SU-DHL-6 (cell line): ENCODE data around the gene SNX3.

Source experiments
- H2AFZ ChIP-seq: fragments of 200-600 bp; sonication (generic); 2 replicates; pipeline ENCODE4 v1.6.1; 2014; ENCODE audit warnings: low read depth, mild to moderate bottlenecking, moderate library complexity, mixed read lengths, antibody characterized with exemption, low read length; ENCODE audit not compliant: severe bottlenecking
- H3F3A ChIP-seq: fragments of 200-600 bp; shearing (Covaris generic); 2 replicates; pipeline ENCODE4 v1.6.0; 2016; ENCODE audit warnings: antibody characterized with exemption, mild to moderate bottlenecking; ENCODE audit not compliant: insufficient read depth
- H3K27ac ChIP-seq: fragments of 200-600 bp; sonication (generic); 2 replicates; pipeline ENCODE4 v1.5.1; 2016; ENCODE audit warnings: low read depth, mild to moderate bottlenecking, low read length, moderate library complexity, mixed read lengths
- H3K27me3 ChIP-seq: fragments of 200-600 bp; sonication (generic), shearing (Covaris generic); 2 replicates; pipeline ENCODE4 v1.6.0; 2014; ENCODE audit warnings: mild to moderate bottlenecking, low read length
- H3K36me3 ChIP-seq: fragments of 200-600 bp; sonication (generic); 2 replicates; pipeline ENCODE4 v1.6.1; 2014; ENCODE audit warnings: mild to moderate bottlenecking, low read length, mixed read lengths
- H3K4me2 ChIP-seq: fragments of 300-600, 200-600 bp; shearing (Covaris generic), sonication (generic); 2 replicates; pipeline ENCODE4 v1.6.0; 2014; ENCODE audit warnings: low read length, low read depth, mild to moderate bottlenecking; ENCODE audit not compliant: poor library complexity, severe bottlenecking
- H3K4me3 ChIP-seq: fragments of 200-600 bp; sonication (generic); 2 replicates; pipeline ENCODE4 v1.5.1; 2014; ENCODE audit warnings: antibody characterized with exemption, low read length, mild to moderate bottlenecking, mixed read lengths; ENCODE audit not compliant: insufficient read depth, poor library complexity, severe bottlenecking
- H3K79me2 ChIP-seq: fragments of 200-600 bp; sonication (generic); 2 replicates; pipeline ENCODE4 v1.6.1; 2014; ENCODE audit warnings: mild to moderate bottlenecking, low read length, moderate library complexity; ENCODE audit not compliant: insufficient read depth
- H3K9ac ChIP-seq: fragments of 200-600 bp; sonication (generic); 2 replicates; pipeline ENCODE4 v1.7.0; 2014; ENCODE audit warnings: mild to moderate bottlenecking, low read length
- H3K9me2 ChIP-seq: fragments of 200-600 bp; sonication (generic); replicated peaks from 2 replicates; pipeline ENCODE4 v1.6.1; 2014; ENCODE audit warnings: low read length; ENCODE audit not compliant: insufficient read depth
- H3K9me3 ChIP-seq: fragments of 200-600 bp; sonication (generic); 2 replicates; pipeline ENCODE4 v1.6.1; 2014; ENCODE audit warnings: low read length, mixed read lengths; ENCODE audit not compliant: insufficient read depth
- H4K20me1 ChIP-seq: fragments of 200-600 bp; sonication (generic); 2 replicates; pipeline ENCODE4 v1.6.1; 2014; ENCODE audit warnings: low read depth, mild to moderate bottlenecking, antibody characterized with exemption, low read length, moderate library complexity, mixed read lengths
- EZH2phosphoT487 ChIP-seq: fragments of 200-600 bp; sonication (generic), shearing (Covaris generic); conservative IDR thresholded peaks from 2 replicates; pipeline ENCODE4 v1.6.1; 2018; ENCODE audit warnings: mild to moderate bottlenecking, antibody characterized with exemption, low read length, moderate library complexity, mixed read lengths
- TF ChIP-seq, protein P1 (sequence below): fragments of 200-600 bp; sonication (generic); IDR thresholded peaks from one replicate; pipeline ENCODE4 v1.5.1; 2017; ENCODE audit warnings: antibody characterized with exemption, mild to moderate bottlenecking, low read length, moderate library complexity; ENCODE audit not compliant: insufficient read depth, poor library complexity, severe bottlenecking

SNX3 gene

GRCh38 chr6:108209738-108210137 lies 51.1 kb downstream of the SNX3 start:
- peaks cover 3% of the 10 kb centered on the region; the same call in 1 of the 2 replicates for H3F3A ChIP-seq
- no peaks in the 10 kb centered on the region for H3K9me2 ChIP-seq
- H3K79me2 ChIP-seq = peaks cover 7% of the 10 kb centered on the region; the same call in 1 of the 2 replicates
- H2AFZ ChIP-seq = no peak overlapping the region
- peaks cover 8% of the 10 kb centered on the region; the same call in 1 of the 2 replicates for H3K36me3 ChIP-seq
- no peaks in the 10 kb centered on the region for H3K9me3 ChIP-seq
- no peak overlapping the region for H3K27ac ChIP-seq
- TF ChIP-seq, protein P1, sequence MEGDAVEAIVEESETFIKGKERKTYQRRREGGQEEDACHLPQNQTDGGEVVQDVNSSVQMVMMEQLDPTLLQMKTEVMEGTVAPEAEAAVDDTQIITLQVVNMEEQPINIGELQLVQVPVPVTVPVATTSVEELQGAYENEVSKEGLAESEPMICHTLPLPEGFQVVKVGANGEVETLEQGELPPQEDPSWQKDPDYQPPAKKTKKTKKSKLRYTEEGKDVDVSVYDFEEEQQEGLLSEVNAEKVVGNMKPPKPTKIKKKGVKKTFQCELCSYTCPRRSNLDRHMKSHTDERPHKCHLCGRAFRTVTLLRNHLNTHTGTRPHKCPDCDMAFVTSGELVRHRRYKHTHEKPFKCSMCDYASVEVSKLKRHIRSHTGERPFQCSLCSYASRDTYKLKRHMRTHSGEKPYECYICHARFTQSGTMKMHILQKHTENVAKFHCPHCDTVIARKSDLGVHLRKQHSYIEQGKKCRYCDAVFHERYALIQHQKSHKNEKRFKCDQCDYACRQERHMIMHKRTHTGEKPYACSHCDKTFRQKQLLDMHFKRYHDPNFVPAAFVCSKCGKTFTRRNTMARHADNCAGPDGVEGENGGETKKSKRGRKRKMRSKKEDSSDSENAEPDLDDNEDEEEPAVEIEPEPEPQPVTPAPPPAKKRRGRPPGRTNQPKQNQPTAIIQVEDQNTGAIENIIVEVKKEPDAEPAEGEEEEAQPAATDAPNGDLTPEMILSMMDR = no peak
- TF ChIP-seq EZH2phosphoT487 = no peak
- H3K9ac ChIP-seq = no peak overlapping the region
- no peak overlapping the region for H3K4me2 ChIP-seq
- H3K27me3 ChIP-seq = no peaks in the 10 kb centered on the region
- no peak overlapping the region for H3K4me3 ChIP-seq
- H4K20me1 ChIP-seq = no peaks in the 10 kb centered on the region

DNA sequence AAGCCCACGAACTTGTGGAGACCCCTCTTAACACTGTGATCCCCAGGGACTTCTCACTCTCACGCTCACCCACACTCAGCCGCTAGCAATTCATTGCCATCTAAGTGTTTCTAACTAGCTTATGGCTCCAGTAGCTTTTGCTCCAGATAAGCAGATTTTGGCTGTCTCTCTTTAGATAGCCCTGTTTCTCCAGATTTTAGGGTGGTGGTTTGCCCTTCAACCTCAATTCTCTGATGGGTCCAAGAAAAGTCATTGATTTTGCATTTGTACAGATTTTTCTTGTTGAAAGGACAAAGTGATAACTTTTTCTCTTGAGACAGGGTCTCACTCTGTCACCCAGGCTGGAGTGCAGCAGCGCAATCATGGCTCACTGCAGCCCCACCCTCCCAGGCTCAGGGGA lies 53.8 kb downstream of the SNX3 start:
- H3K9ac ChIP-seq = no peak overlapping the region
- no peaks in the 10 kb centered on the region for H3K9me2 ChIP-seq
- no peaks in the 10 kb centered on the region for H4K20me1 ChIP-seq
- no peak overlapping the region for H2AFZ ChIP-seq
- TF ChIP-seq, protein P1 = no peak
- TF ChIP-seq EZH2phosphoT487 = no peak
- H3K4me2 ChIP-seq = no peak overlapping the region
- no peaks in the 10 kb centered on the region for H3K27me3 ChIP-seq
- H3K27ac ChIP-seq = no peak overlapping the region
- H3F3A ChIP-seq = no peaks in the 10 kb centered on the region
- H3K4me3 ChIP-seq = no peak overlapping the region
- no peaks in the 10 kb centered on the region for H3K79me2 ChIP-seq
- 0 out of 2 replicates have a peak, but pooled peaks cover 4% of the 10 kb centered on the region for H3K36me3 ChIP-seq
- H3K9me3 ChIP-seq = no peaks in the 10 kb centered on the region

- H3K27ac ChIP-seq = no peak overlapping the region
- no peaks in the 10 kb centered on the region for H3K79me2 ChIP-seq
- H3K4me3 ChIP-seq = no peak overlapping the region
- no peaks in the 10 kb centered on the region for H3K36me3 ChIP-seq
- H3K4me2 ChIP-seq = no peak overlapping the region
- no peak for TF ChIP-seq EZH2phosphoT487
- TF ChIP-seq, protein P1 = no peak
- H3K9me2 ChIP-seq = no peaks in the 10 kb centered on the region
- H3F3A ChIP-seq = no peaks in the 10 kb centered on the region
- H3K9me3 ChIP-seq = no peaks in the 10 kb centered on the region
- H2AFZ ChIP-seq = no peak overlapping the region
- no peak overlapping the region for H3K9ac ChIP-seq
- no peaks in the 10 kb centered on the region for H4K20me1 ChIP-seq
- H3K27me3 ChIP-seq = no peaks in the 10 kb centered on the region
Observed at GRCh38 chr6:108203189-108204112, 57.4 kb downstream of the SNX3 start.
